IMR-90 (cell line): Measurements from ENCODE around the gene REXO1. TPM values are rescaled to one million over a fixed set of nuclear protein-coding genes. Genes with fewer than 3 reads are reported as not detected.

Experiments used
- ATAC-seq: fragments of 200-7000 bp; cut with Tn5 transposase; 2 replicates; pipeline ENCODE4 v1.9.1; 2020; ENCODE audit warnings: low read depth, mild to moderate bottlenecking, moderate library complexity
- BruUV-seq: library from RNA; stranded (reverse); fragments of 400-500 nt; replicated peaks from 2 replicates; lab custom pipeline; 2021; lab: Mats Ljungman, UMichigan
- CTCF ChIA-PET: fragments of 300-600 bp; formaldehyde crosslinking; extraction: SDS; loops from one replicate; lab custom pipeline; 2021; ENCODE audit warnings: antibody characterized with exemption; lab: Yijun Ruan, JAX
- POLR2A ChIA-PET: fragments of 300-600 bp; sonication (Branson Sonifier 250); formaldehyde crosslinking; loops from one replicate; lab custom pipeline; 2022; ENCODE audit warnings: antibody characterized with exemption; ENCODE audit not compliant: unreplicated experiment; lab: Charles Lee
- DNase-seq: peaks from one replicate; pipeline ENCODE4 v3.0.0; 2013
- H2AFZ ChIP-seq: replicated peaks from 2 replicates; pipeline ENCODE3; 2013; ENCODE audit warnings: low read length, mild to moderate bottlenecking; ENCODE audit not compliant: poor library complexity
- H2AK5ac ChIP-seq: 2 replicates; pipeline ENCODE4 v1.6.1; 2013; ENCODE audit warnings: low read depth, low read length, inconsistent platforms
- H2AK9ac ChIP-seq: replicated peaks from 2 replicates; pipeline ENCODE3; 2013; ENCODE audit warnings: mild to moderate bottlenecking, low read depth, low read length, moderate library complexity; ENCODE audit not compliant: poor library complexity
- H2BK120ac ChIP-seq: 2 replicates; pipeline ENCODE4 v1.6.1; 2013; ENCODE audit warnings: low read depth, low read length, inconsistent platforms
- H2BK15ac ChIP-seq: 3 replicates; pipeline ENCODE4 v1.6.1; 2013; ENCODE audit warnings: low read depth, low read length, inconsistent platforms
- H2BK20ac ChIP-seq: 2 replicates; pipeline ENCODE4 v1.6.1; 2013; ENCODE audit warnings: low read depth, mild to moderate bottlenecking, inconsistent platforms, low read length, moderate library complexity
- H2BK5ac ChIP-seq: 2 replicates; pipeline ENCODE4 v1.6.1; 2013; ENCODE audit warnings: mild to moderate bottlenecking, low read depth, low read length, inconsistent platforms; ENCODE audit not compliant: poor library complexity, severe bottlenecking
- H3K14ac ChIP-seq: replicated peaks from 2 replicates; pipeline ENCODE4 v1.6.1; 2013; ENCODE audit warnings: low read depth, low read length, inconsistent platforms
- H3K18ac ChIP-seq: 2 replicates; pipeline ENCODE4 v1.6.1; 2013; ENCODE audit warnings: low read depth, low read length, control low read depth
- H3K23ac ChIP-seq: 2 replicates; pipeline ENCODE4 v1.6.1; 2013; ENCODE audit warnings: low read depth, low read length, inconsistent platforms
- H3K27ac ChIP-seq: 2 replicates; pipeline ENCODE4 v1.5.1; 2013; ENCODE audit warnings: mild to moderate bottlenecking, control low read depth, low read length; ENCODE audit not compliant: insufficient read depth
- H3K27me3 ChIP-seq: 2 replicates; pipeline ENCODE4 v1.6.1; 2013; ENCODE audit warnings: low read length; ENCODE audit not compliant: control insufficient read depth, insufficient read depth
- H3K36me3 ChIP-seq: 2 replicates; pipeline ENCODE4 v1.6.1; 2013; ENCODE audit warnings: low read length, mixed read lengths; ENCODE audit not compliant: control insufficient read depth, insufficient read depth
- H3K4ac ChIP-seq: 2 replicates; pipeline ENCODE4 v1.6.1; 2013; ENCODE audit warnings: low read depth, low read length, inconsistent platforms
- H3K4me1 ChIP-seq: 2 replicates; pipeline ENCODE4 v1.6.1; 2013; ENCODE audit warnings: low read length, mixed read lengths; ENCODE audit not compliant: control insufficient read depth, insufficient read depth
- H3K4me2 ChIP-seq: 2 replicates; pipeline ENCODE4 v1.6.1; 2013; ENCODE audit warnings: low read depth, mild to moderate bottlenecking, control low read depth, low read length, moderate library complexity
- H3K4me3 ChIP-seq: 2 replicates; pipeline ENCODE4 v1.5.1; 2013; ENCODE audit warnings: low read depth, mild to moderate bottlenecking, control low read depth, low read length, moderate library complexity; ENCODE audit not compliant: insufficient read depth
- H3K56ac ChIP-seq: 2 replicates; pipeline ENCODE4 v1.6.1; 2013; ENCODE audit warnings: low read length, inconsistent platforms; ENCODE audit not compliant: insufficient read depth; ENCODE audit errors: extremely low read depth
- H3K79me1 ChIP-seq, 2 experiments: 2 replicates each; pipeline ENCODE4 v1.6.1; 2013; ENCODE audit warnings: low read length in 2 of 2, inconsistent platforms in 1 of 2, low read depth in 1 of 2
- H3K9ac ChIP-seq: 2 replicates; pipeline ENCODE4 v1.6.1; 2013; ENCODE audit warnings: low read depth, low read length, control low read depth
- H3K9me1 ChIP-seq: 2 replicates; pipeline ENCODE4 v1.6.1; 2013; ENCODE audit warnings: low read length, inconsistent platforms; ENCODE audit not compliant: insufficient read depth
- H3K9me3 ChIP-seq: 2 replicates; pipeline ENCODE4 v1.6.1; 2013; ENCODE audit warnings: low read length; ENCODE audit not compliant: control insufficient read depth, insufficient read depth
- H4K20me1 ChIP-seq: 2 replicates; pipeline ENCODE4 v1.6.1; 2013; ENCODE audit warnings: low read length, inconsistent platforms; ENCODE audit not compliant: insufficient read depth
- H4K5ac ChIP-seq: 2 replicates; pipeline ENCODE4 v1.6.1; 2013; ENCODE audit warnings: mild to moderate bottlenecking, low read depth, low read length, control low read depth
- H4K8ac ChIP-seq, 2 experiments: 2 replicates each; pipeline ENCODE4 v1.6.1; 2013; ENCODE audit warnings: low read depth in 2 of 2, low read length in 2 of 2, control low read depth in 1 of 2, inconsistent platforms in 1 of 2
- H4K91ac ChIP-seq: 2 replicates; pipeline ENCODE4 v1.6.1; 2013; ENCODE audit warnings: low read depth, low read length, inconsistent platforms; ENCODE audit not compliant: insufficient read depth
- BHLHE40 ChIP-seq: fragments of 150-350 bp; IDR thresholded peaks from 2 replicates; pipeline ENCODE4 v1.6.1; 2016; ENCODE audit warnings: mild to moderate bottlenecking, low read depth, low read length
- NFE2L2 ChIP-seq: fragments of 150-350 bp; IDR thresholded peaks from 2 replicates; pipeline ENCODE4 v1.6.1; 2016; ENCODE audit warnings: low read depth, mild to moderate bottlenecking, low read length
- POLR2A ChIP-seq: IDR thresholded peaks from 2 replicates; pipeline ENCODE4 v1.6.1; 2012; ENCODE audit warnings: mild to moderate bottlenecking, low read depth, low read length
- RAD21 ChIP-seq: IDR thresholded peaks from 2 replicates; pipeline ENCODE4 v1.6.1; 2012; ENCODE audit warnings: low read length, improper control_type of control experiment
- RCOR1 ChIP-seq: IDR thresholded peaks from 2 replicates; pipeline ENCODE4 v1.6.1; 2012; ENCODE audit warnings: mild to moderate bottlenecking, low read length, improper control_type of control experiment; ENCODE audit not compliant: insufficient replicate concordance
- USF2 ChIP-seq: fragments of 150-350 bp; IDR thresholded peaks from 2 replicates; pipeline ENCODE4 v1.6.1; 2017; ENCODE audit warnings: mild to moderate bottlenecking, antibody characterized with exemption, low read length, low read depth
- WGBS, 2 experiments: methylation state at CpG; one replicate each; pipeline versions ENCODE4 v1.1.5 to v1.1.7; 2013; ENCODE audit warnings: missing lambda C conversion rate in 2 of 2; ENCODE audit not compliant: insufficient read length in 1 of 2; ENCODE audit errors: extremely low coverage in 2 of 2; 5-methylcytosine and 5-hydroxymethylcytosine counted together
- dilution Hi-C: fragments of 300-500 bp; cut with HindIII; formaldehyde crosslinking; loops from one replicate; pipeline ENCODE4 v1.14.3; 2018; ENCODE audit warnings: low sequenced_read_pairs; ENCODE audit not compliant: unreplicated experiment
- in situ Hi-C: fragments of 300-500 bp; cut with MboI; formaldehyde crosslinking; loops from 3 replicates; pipeline ENCODE4 v1.14.3; 2019; ENCODE audit warnings: low sequenced_read_pairs, inconsistent platforms, mixed read lengths
- intact Hi-C: fragments of 100-400 bp; cut with micrococcal nuclease; formaldehyde crosslinking; loops from 2 replicates; pipeline ENCODE4 v1.10.0; 2022
- polyA plus RNA-seq, 3 experiments: library from polyadenylated mRNA; depleted of rRNA; stranded (reverse); fragments of >200 nt; gene quantifications; 2 replicates each; pipeline ENCODE4 v1.2.3, GENCODE V29; 2012; ENCODE audit warnings: low replicate concordance in 1 of 3
- total RNA-seq: library from RNA; depleted of rRNA; stranded (reverse); fragments of >200 nt; gene quantifications from 2 replicates; pipeline ENCODE4 v1.2.3, GENCODE V29; 2012

REXO1 gene
- total and polyA plus RNA-seq, 2 of the 4 experiments (the other 2 are of a cell fraction) = 1.4 to 63.7 TPM

GRCh38 chr19:1871140-1871597 lies 22.9 kb upstream of the REXO1 start:
- whole genome bisulfite sequencing, 2 experiments = 84% methylated on average over 3 of the region's 15 CpGs; no CpG with 5 or more reads in 1 of the 2 experiments
- no TSS peak for BruUV-seq

More at GRCh38 chr19:1871140-1871597, 22.9 kb upstream of the REXO1 start:
- no peak overlapping the region for H3K27ac ChIP-seq
- H4K8ac ChIP-seq = no peak overlapping the region
- H2AK5ac ChIP-seq = no peak overlapping the region
- in situ Hi-C loops = no loop called here
- H3K36me3 ChIP-seq = peaks cover 18% of the 10 kb centered on the region
- ChIA-PET POLR2A (no interaction called here), CTCF (no interaction called here)
- no peak for DNase-seq
- H4K91ac ChIP-seq = no peak overlapping the region
- H3K4me3 ChIP-seq = no peak overlapping the region
- no peak overlapping the region for H3K18ac ChIP-seq
- H3K56ac ChIP-seq = no peak overlapping the region
- intact Hi-C loops = no loop called here
- no peak overlapping the region for H2BK15ac ChIP-seq
- H2AK9ac ChIP-seq = no peak overlapping the region
- H3K4ac ChIP-seq = no peak overlapping the region
- no peaks in the 10 kb centered on the region for H3K9me3 ChIP-seq
- H2BK20ac ChIP-seq = no peak overlapping the region
- 0 out of 2 replicates have a peak, but pooled peaks cover 2% of the 10 kb centered on the region for H3K9me1 ChIP-seq
- H2BK120ac ChIP-seq = no peak overlapping the region
- H3K4me2 ChIP-seq = no peak overlapping the region
- peaks cover 7% of the 10 kb centered on the region for H3K4me1 ChIP-seq
- H3K14ac ChIP-seq = no peak overlapping the region
- peaks cover 38% of the 10 kb centered on the region for H4K20me1 ChIP-seq
- no peak overlapping the region for H2AFZ ChIP-seq
- no peaks in the 10 kb centered on the region for H3K27me3 ChIP-seq
- no peak overlapping the region for H3K9ac ChIP-seq
- H3K79me1 ChIP-seq = peaks cover 8 to 49% of the 10 kb centered on the region in 2 experiments
- no peak overlapping the region for H4K5ac ChIP-seq
- TF ChIP-seq RAD21 (no peak), RCOR1 (no peak), POLR2A (no peak), USF2 (no peak), BHLHE40 (no peak), NFE2L2 (no peak)
- dilution Hi-C loops = no loop called here
- no peak overlapping the region for H3K23ac ChIP-seq
- ATAC-seq = no peak
- no peak overlapping the region for H2BK5ac ChIP-seq
